NCI-H2227 (cell line): Measurements from ENCODE around the gene CEP126.

ENCODE experiments used
- DNase-seq: peaks from one replicate; lab custom pipeline; 2025; ENCODE audit not compliant: unreplicated experiment; lab: John Stamatoyannopoulos, UW

Gene CEP126, protein sequence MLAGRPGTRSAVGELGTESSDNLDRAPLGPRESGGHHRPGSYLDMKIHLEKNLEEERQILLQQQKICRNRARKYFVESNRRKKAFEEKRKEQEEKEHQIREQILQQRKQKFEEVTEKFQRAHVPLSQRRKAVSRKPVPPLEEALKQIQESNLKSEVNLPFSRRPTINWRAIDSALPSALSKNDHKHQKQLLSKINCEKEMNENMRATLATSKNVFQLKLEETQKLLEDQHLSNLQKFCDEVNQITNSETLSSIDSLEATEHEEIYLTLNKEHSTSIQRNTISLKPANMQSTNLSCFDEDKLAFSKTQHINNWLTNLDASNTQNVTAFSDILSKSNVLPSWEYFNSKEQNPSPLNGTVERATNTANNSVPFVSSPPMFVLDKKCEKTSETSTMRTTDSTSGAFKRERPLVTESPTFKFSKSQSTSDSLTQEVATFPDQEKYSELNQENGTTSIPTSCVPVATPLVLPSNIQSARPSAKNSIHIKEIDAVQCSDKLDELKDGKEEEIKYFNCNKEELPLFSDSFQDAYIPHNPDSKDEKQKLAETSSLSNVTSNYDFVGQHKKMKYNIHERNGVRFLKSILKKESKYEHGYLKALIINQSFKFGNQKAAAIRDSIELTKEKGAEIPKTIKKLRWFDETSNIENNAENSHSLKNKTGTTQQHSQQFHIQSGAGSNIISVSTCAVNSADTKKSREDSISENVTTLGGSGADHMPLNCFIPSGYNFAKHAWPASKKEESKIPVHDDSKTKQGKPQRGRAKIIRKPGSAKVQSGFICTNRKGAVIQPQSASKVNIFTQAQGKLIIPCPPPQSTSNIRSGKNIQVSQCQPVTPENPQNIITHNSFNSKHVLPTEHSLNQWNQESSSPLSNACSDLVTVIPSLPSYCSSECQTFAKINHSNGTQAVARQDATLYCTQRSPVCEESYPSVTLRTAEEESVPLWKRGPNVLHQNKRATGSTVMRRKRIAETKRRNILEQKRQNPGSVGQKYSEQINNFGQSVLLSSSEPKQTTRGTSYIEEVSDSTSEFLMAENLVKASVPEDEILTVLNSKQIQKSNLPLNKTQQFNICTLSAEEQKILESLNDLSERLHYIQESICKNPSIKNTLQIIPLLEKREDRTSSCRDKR

DNA sequence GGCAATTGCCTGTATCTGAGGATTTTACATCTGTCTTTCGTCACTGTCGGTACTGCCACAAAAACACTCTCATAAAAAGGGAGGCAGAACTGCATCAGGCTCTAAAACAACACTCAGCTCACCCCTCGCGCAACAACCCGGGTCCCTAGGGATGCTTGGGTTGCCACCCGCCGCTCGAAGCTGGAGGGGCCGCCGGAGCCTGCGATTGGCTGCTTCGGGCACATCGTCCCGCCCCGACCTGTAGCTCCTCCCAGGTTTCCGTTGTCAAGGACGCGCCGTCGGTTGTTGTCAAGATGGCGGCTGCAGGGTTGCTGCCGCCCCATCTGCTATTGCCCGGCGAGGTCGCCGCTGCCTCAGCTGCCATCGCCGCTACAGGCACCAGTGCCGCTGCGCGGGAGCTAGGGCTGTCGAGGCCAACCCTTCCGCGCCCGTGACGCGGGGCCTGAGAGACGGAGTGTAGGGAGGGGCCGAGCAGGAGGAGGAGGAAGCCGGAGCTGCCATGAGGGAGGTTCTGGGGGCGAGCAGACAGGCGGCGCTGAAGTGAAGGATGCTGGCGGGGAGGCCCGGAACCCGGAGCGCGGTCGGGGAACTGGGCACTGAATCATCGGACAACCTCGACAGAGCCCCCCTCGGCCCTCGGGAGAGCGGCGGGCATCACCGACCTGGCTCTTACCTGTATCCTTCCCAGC lies at the start of gene CEP126:
Gene CEP126, plus strand, starts transcription at position 273 of the 689 bp plus-strand sequence. Its CDS starts 275 bp downstream, at position 548.
- DNase-seq, result peak; percentile 90

DNA sequence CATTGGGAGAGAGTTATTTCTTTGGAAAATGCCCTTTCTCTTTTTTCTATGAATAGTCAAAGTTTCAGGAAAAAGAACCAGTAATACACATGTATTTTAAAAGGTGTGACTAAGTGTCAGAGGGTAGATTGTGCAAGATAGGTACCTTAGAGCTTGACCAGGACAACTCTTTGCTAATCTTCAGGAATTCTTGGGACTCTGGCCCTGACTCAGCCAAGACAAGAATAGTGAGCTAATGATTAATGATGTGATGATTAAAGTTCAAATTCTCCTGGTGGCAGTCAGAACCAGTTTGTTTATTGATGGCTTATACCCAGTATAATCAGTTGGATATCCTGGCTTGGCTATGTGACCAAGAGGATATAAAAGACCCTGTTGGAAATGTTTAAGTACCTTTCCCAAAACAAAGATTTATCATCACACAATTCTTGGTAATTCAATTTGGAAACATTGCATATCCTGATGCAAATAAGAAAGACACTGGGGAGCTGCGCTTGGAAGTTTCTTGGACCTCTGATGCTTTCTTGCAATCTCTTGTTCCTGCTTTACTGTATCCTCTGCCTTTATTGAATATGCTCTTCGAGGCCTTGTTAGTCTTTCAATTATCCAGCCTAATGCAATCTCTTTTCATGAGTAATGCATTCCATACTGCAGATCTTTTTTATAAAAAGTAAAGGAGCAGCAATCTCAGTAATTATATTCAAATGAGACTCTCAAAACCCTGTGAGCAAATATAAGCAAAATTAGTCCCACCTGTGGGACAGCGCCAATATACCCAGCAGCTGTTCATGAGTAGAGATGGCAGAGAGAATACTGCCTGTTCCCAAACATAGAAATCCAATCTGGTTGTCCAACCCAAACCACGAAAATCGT lies 48.0 kb upstream of the CEP126 start:
- no peak for DNase-seq

DNA sequence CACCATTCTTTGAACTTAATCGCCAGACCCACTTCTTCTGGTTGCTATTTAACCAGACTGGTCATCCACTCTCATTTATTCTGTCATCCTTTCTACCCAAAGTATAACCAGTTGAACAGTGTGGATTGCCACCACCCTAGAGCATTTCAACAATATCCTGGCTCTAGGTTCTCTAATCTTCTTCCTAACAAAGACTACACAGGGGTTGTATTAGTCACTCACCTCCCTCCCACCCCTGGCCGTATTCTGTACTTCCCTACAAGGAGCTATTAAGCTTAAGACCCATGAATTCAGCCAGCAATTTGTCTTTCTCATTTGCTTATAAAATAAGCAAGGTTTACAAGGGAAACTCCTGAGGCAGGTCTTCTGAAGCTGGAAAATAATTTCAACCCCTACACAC lies 46.9 kb upstream of the CEP126 start:
- DNase-seq, result no peak

DNA sequence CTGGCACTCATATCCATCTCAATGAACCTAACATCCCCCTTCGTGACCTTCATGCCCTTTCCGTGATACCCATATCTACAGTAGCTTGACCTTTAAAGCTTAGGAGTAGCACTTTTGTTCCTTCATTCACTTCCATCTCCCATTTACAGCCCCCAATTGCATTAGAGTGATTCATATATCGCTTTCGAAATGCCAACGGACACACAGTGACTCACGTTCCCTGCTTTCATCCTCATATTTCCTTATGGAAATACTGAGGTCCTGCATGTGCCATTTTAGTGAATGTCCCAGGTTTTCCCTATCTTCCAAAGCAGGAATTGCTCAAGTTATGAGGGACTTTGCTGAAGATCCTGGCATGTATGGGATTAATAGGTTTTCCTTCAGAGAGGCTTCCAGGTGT lies 44.3 kb upstream of the CEP126 start:
- no peak for DNase-seq

DNA sequence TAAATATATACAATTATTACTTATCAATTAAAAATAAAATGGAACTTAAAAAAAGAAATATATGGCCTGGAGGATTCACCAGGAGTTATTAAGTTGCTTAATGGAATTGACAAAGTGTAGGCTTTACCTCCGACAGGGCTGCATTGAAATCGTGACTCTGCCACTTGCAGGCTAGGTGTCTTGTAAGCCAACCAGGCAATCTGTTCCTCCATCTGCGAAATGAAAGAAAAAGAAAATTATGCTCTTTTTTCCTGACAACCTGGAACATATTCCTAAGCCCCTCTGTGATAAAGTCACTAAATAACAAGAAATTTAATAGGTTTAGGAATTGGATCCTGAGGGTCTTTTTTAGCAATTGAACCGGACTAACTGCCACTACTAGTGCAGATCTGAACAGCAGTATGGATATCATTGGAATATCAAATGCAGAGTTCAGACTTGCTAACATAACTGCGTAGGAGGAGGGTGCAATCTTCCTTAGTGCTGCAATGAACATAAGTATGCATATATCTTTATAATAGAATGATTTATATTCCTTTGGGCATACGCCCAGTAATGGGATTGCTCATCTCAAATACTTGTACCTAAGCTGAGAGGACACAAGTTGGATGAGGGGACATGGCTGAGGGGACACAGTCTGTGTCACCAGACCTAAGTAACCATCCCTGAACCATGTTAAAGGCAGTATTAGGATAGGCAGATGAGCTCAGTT lies 42.5 kb upstream of the CEP126 start:
- DNase-seq, result no peak

DNA sequence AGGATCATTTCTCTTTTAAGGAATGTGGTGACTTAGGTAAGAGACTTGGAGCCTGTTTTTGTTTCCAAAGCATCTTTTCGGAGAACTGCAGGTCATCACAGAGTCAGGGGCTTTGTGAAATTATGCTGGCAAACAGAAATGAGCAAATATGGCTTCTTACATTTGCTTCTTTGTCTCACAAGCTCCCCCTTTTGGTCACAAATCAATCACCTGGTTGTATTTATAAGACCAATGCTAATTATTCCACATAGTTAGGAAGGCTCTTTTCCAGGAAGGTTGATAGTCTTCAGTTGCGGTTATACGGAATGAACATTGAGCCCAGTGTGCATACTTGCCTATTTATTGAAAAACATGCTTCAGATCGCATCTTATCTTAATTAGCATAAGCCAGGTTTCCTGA lies 34.6 kb upstream of the CEP126 start:
- no peak for DNase-seq

DNA sequence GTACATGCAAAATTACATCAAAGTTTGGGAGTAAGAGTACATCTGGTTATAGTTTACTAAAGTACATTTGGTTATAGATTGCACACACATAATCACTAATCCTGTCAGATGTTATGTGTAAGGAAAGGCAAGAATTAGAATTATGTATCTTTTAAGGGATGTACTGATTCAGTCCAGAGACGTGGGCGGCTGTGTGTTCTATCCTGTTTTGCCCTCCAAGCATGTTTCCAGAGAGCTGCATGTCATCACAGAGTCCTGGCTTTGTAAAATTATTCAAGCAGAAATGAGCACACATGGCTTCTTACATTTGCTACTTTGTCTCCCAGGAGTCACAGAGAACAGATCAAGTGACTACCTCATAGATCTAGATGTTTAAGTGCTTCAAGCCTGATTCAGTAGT lies 33.2 kb upstream of the CEP126 start:
- no peak for DNase-seq

DNA sequence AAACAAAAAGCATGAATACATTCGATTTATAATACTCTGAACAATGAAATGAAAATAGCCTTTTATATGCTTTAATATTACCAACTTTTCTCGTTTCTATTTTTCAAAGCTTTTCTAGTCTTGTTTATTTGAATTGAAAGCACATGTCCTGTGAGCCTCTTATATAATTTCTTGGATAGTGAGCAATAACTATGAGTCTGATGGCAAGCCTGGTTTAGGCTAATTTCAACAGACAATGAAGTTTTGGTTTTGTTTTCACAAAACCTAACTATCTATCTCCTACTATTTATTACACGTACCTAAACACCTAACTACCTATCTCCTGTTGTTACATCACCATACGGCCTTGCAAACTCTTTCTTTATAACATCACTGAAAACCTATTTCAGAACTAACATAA lies 29.2 kb upstream of the CEP126 start:
- no peak for DNase-seq

DNA sequence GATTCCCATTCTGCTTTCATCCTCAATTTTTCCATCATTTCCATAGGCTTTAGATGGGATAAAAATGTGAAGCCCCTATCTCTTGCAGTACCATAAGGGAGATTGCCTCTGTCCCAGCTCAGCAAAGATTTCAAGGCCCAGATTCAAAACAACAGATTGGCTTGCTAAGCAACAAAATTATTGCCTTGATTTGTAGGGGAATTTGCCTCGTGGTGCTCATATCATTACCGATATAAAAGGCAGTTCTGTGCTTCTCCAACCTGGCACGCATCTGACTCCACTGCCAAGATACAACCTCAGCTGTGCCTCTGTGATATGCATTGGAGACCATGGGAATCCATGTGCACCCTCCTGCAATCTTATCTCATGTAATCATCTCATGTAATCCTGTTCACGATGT lies 25.0 kb upstream of the CEP126 start:
- DNase-seq, result no peak

DNA sequence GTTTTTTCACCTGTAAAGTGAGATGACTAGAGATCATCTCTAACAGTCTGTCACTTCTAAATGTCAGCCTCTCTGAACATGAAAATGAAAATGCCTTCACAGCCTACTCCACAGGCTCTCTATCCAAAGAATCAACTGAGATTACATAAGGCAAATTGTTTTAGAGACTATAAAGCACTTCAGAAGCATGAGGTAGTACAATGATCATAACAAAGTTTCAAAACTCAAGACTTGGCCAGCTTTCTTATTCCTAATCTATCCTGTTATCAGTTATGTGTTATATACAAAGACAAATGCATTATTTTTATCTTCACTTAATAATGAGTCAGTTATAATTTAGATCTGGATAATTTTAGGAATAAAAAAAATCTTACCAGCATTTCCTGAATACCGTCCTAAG lies 20.3 kb upstream of the CEP126 start:
- no peak for DNase-seq

DNA sequence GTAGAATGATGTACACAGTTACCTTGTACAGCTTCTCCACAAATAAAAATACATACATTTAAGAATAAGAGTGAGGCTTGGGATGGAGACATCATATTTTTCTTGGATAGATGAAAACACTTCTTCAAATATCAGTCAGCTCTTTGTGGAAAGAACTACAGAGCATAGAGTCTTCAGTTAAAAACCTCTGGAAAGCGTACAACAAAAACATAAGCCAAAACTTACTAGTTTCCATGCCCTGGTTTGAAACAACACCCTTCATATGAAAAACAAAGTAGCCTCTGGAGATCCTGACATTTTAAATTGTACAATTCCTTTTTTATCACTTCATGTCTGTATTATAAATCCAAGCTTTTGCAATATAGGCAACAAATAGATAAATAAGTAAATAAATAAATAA lies 7.0 kb upstream of the CEP126 start:
- no peak for DNase-seq

DNA sequence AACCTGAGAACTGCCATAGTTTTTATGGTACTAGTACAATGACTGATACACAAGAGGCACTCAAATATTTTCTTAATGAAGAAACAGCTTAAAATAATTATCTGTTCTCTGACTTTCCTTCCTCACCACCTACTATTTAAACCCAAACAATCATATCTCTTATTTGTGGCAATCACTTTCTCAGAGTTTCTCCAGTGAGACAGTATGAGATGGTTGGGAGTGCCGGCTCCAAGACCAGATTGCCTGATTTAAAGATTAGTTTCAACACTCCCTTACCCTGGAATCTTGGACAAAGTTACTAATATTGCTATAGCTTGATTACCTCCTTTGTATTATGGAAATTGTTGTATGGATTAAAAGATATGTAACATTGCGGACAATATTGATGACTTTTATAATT lies 5.7 kb upstream of the CEP126 start:
- no peak for DNase-seq

DNA sequence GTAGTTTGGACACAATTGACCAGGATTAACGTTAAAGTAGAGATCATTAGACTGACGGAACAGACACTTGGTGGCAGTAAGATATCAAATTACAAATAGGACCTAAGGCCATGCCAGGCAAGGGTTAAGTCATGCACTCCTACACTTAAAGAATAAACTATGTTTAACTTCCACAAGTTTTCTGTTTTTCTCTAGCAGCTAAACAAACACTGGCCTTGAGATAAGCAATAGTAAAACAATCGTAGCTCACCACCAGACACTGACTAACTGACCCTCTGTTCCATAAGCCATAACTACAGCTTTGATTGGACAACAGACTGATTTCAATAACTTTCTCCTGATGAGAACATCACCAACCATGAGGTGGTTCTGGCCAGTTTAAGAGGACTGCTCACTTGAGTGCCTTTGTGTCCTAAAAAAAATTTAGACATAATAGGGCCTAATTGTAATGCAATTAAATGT lies 2.0 kb upstream of the CEP126 start:
- no peak for DNase-seq

DNA sequence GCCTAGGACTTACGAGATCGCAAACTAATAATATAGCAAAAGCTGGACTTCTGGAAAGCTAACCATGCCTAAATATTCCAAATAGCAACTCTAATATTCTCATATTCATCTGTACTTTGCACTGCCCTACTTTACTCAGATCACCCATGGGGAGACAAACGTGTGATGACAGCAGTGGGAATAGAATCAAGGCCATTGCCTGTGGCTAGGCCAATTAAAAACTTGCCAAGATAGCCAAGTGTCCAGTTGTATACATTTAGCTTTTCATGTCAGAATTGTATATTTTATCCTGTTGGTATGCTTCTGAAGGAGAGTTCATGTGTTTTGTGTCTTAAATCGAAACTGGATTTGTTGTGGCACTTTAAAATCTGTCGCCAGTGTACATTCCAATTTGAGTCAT lies 1.2 kb upstream of the CEP126 start:
- DNase-seq, result no peak

DNA sequence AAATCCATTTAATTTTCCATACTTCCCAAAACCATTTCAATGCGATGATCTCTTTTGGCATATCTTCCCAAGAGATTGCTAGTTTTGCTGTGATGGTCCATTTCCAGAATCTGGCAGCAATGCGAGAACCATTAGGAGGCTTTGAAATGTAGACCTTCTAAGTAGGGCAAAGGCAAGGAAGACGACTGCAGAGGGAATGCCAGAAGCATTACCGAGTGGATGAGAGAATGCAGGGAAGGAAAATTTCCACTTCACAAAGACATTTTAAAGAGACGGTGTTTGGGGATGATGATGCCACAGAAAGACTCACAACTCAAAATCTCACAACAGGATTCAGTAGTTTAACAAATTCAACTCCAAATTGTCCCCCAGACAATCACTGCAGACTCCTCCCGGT lies 471 bp upstream of the CEP126 start:
- DNase-seq, result no peak

DNA sequence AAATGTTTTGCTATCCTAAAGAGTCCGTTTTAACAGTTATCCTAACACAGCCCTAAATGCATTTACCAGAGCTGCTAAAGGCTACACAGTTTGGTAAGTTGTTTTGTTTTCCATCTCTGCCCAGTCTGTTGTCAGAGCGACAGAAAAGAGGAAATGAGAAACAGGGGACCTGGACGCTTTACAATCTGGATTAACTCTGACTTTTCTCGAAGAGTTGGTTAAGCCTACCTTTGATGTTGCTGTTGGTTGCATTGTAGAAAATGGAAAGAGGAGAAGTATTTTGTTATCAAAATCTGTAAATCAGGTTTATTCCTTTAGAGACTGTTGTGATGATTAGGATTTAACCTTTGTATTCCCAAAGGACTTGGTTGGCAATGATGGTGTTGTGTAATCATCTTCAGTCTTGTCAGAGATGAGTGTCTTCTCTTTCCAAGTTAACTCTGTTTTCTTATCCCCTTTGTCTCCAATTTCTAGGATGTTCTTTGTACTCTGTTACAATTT lies 1.0 kb downstream of the CEP126 start:
- peak; percentile 14 for DNase-seq

DNA sequence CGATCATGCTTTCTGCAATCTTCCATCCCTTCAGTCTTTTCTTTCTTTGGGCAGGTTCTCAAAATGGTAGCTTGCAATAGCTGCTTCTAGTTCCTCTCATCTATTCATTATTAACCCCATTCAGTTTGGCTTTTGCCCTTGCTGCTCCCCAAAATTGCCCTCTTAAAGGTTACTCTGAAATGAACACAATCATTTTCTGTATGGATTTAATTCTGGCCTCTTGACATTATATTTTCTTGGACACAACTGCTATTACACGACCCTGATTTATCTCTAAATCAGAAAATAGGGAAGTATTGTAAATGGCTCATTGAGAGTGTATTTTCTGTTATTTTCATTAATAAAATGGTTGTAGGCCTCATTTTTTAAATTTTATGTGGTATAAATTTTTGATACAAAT lies 1.6 kb downstream of the CEP126 start, which contains the start of gene ANGPTL5:
Gene ANGPTL5, minus strand, starts transcription at position 101 of the 400 bp plus-strand sequence. CDS start 8,613 bp downstream, outside the sequence.
- DNase-seq, result no peak

DNA sequence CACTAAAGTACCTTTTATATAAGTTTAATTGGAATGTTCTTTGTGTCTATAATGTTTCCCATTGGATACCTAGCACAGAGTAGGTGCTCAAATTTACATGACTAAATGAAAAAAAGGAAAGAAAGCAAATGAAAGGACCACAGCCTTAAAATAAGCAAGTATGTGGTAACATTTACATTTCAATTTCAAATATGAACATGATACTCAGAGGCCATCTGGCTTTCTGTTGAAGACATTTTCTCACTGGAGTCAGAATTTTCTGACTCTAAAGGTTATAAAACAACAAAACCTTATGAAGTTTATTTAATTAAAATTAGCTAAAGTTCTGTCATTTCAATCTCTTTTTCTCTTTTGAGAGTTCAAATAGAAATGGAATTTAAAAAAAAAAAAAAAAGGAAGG lies 2.4 kb downstream of the CEP126 start:
- DNase-seq, result no peak

DNA sequence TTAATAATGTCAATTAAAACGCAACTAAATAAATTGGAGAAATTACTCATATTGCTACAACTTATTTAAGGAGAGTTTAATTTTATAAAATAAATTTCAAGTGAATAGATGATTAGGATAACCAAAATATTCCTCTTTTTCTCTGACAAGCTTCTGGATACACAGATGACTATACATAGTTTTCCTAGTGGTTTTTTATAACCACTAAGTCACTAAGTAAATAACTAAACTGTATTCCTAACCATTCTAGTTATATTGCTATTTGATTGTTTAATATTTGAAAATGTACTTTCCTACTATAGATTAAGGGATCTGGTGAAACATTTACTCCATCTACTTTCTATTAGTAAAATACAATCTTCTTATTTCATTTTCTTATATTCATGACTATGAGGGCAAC lies 6.2 kb downstream of the CEP126 start:
- DNase-seq, result no peak
